GM19467 (cell line): Measurements from ENCODE around the gene ZBTB11.
"Not testable (repeated sequence)": the region's sequence is repeated elsewhere in the genome, so short reads cannot be mapped to it uniquely, and the experiment has no call there.

Experiments
- ATAC-seq: cut with Tn5 transposase; IDR thresholded peaks from one replicate; pipeline ENCODE4 v1.9.1; 2021; ENCODE audit warnings: mild to moderate bottlenecking, moderate library complexity; ENCODE audit not compliant: unreplicated experiment

Gene ZBTB11

GRCh38 chr3:101676765-101677435, at the start of gene ZBTB11:
Gene ZBTB11 (minus strand): TSS chr3:101677132. CDS start chr3:101676914, 218 bp downstream.
- peak; percentile 74 for ATAC-seq

- ATAC-seq, result no peak
Measured at GRCh38 chr3:101725890-101726275, 49.0 kb upstream of the ZBTB11 start.

GRCh38 chr3:101725194-101725889, 48.4 kb upstream of the ZBTB11 start:
- peak; percentile 6 for ATAC-seq

GRCh38 chr3:101724329-101725193, 47.6 kb upstream of the ZBTB11 start, which contains the start of gene CEP97:
Gene CEP97 (plus strand): TSS chr3:101724614. CDS start chr3:101724677, 63 bp downstream.
- ATAC-seq, result peak; percentile 89

- ATAC-seq, result peak; percentile 54
Measured at GRCh38 chr3:101722394-101723173, 45.7 kb upstream of the ZBTB11 start.

GRCh38 chr3:101720851-101721840, 44.2 kb upstream of the ZBTB11 start:
- no peak for ATAC-seq

- no peak for ATAC-seq
Measured at GRCh38 chr3:101719604-101720185, 42.8 kb upstream of the ZBTB11 start.

- no peak for ATAC-seq
Measured at GRCh38 chr3:101718455-101718854, 41.5 kb upstream of the ZBTB11 start.

GRCh38 chr3:101709126-101709525, 32.2 kb upstream of the ZBTB11 start:
- no peak for ATAC-seq

GRCh38 chr3:101704639-101705038, 27.7 kb upstream of the ZBTB11 start:
- not testable (repeated sequence) for ATAC-seq

GRCh38 chr3:101703169-101703568, 26.2 kb upstream of the ZBTB11 start:
- ATAC-seq, result no peak

- no peak for ATAC-seq
Measured at GRCh38 chr3:101702726-101703125, 25.8 kb upstream of the ZBTB11 start.

- no peak for ATAC-seq
Measured at GRCh38 chr3:101701696-101702634, 25.0 kb upstream of the ZBTB11 start.

- ATAC-seq, result no peak
Measured at GRCh38 chr3:101695779-101696372, 18.9 kb upstream of the ZBTB11 start.

- not testable (repeated sequence) for ATAC-seq
Measured at GRCh38 chr3:101694836-101695235, 17.9 kb upstream of the ZBTB11 start.

GRCh38 chr3:101693540-101693939, 16.6 kb upstream of the ZBTB11 start:
- peak; percentile 92 for ATAC-seq
